Measurements from ENCODE around the gene TMEM145.
A peak's percentile ranks its signal among the peaks of the same experiment; 100 is the strongest.

Gene TMEM145

GRCh38 chr19:42274065-42274682, 38.9 kb upstream of the TMEM145 start:
- DNase-seq (ENCODE audit: low read depth) = no peak
- no peak for TF ChIP-seq CTCF (IDR thresholded peaks at IDR 0.05; ENCODE audit: low read length, missing control alignments)
- no peak overlapping the region for H3K4me3 ChIP-seq (replicated peaks; ENCODE audit: low read depth, low read length)

GRCh38 chr19:42275103-42275502, 38.0 kb upstream of the TMEM145 start:
- no peak for DNase-seq (ENCODE audit: low read depth)
- no peak overlapping the region for H3K4me3 ChIP-seq (replicated peaks; ENCODE audit: low read depth, low read length)

GRCh38 chr19:42275517-42275916, 37.6 kb upstream of the TMEM145 start:
- TF ChIP-seq CTCF (IDR thresholded peaks at IDR 0.05; ENCODE audit: low read length, missing control alignments) = no peak
- H3K4me3 ChIP-seq (replicated peaks; ENCODE audit: low read depth, low read length) = no peak overlapping the region
- DNase-seq (ENCODE audit: low read depth) = no peak

More at GRCh38 chr19:42275103-42275502, 38.0 kb upstream of the TMEM145 start:
- no peak for TF ChIP-seq CTCF (IDR thresholded peaks at IDR 0.05; ENCODE audit: low read length, missing control alignments)

DNA sequence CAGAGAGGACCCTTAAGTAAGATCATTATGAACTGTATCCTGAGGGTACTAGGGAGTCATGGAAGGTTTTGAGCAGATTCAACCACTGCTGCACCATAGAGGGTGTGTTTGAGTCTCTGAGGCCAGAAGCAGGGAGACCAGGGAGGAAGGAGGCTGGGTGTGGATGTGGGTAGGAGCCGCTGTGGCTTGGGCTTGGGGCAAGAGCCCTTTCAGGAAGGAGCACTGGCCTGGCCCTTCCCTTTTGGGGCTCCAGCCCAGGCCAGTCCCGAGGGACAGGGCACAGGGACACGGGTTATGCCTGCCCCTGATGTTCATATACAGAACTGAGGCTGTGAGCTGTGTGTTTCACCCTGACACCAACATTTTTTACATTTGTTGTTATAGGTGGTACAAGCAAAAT, 36.8 kb upstream of the TMEM145 start:
- DNase-seq (ENCODE audit: low read depth) = no peak
- H3K4me3 ChIP-seq (replicated peaks; ENCODE audit: low read depth, low read length) = no peak overlapping the region
- no peak for TF ChIP-seq CTCF (IDR thresholded peaks at IDR 0.05; ENCODE audit: low read length, missing control alignments)

- H3K4me3 ChIP-seq (replicated peaks; ENCODE audit: low read depth, low read length) = no peak overlapping the region
- no peak for DNase-seq (ENCODE audit: low read depth)
- no peak for TF ChIP-seq CTCF (IDR thresholded peaks at IDR 0.05; ENCODE audit: low read length, missing control alignments)
Measured at GRCh38 chr19:42276821-42277220, 36.3 kb upstream of the TMEM145 start.

DNA sequence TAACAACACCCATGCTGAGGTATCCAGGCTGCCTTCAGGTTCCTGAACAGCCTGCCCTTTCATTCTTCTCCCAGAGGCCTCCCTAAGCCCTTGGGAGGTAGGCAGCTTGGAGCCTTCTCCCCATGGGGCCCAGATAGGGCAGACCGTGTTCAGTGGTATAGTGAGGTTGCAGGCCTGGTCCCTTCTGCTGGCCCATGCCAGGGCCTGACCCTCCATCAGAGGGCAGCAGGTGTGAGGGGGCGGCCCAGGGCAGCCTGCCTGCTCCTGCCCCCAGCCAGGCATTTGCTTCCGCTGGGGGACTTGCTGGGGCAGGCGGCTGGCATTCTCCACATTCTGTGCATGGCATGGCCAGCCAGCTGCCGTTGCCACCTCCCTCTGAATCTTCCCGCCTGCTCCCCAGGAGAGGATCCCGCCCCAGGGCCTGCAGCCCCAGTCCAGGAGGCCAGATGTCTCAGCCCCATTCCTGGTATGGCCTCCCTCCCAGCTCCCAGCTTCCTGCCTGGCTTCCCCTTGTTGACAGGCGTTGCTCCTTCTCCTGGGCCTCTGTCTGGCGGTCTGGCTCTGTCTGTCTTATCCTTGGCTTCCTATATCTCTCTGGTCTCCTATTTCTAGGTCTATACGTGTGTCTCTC, 35.2 kb upstream of the TMEM145 start:
- no peak overlapping the region for H3K4me3 ChIP-seq (replicated peaks; ENCODE audit: low read depth, low read length)
- no peak for TF ChIP-seq CTCF (IDR thresholded peaks at IDR 0.05; ENCODE audit: low read length, missing control alignments)
- DNase-seq (ENCODE audit: low read depth) = peak; percentile 52

Data from fibroblast of pulmonary artery (primary cell).